Ureter (tissue), 1 donor: ENCODE results near the gene MRPL20. TPM values are rescaled to one million over a fixed set of nuclear protein-coding genes. Genes with fewer than 3 reads are reported as not detected.
"Not testable (repeated sequence)": the region's sequence is repeated elsewhere in the genome, so short reads cannot be mapped to it uniquely, and the experiment has no call there.

Experiments
- DNase-seq: peaks from one replicate; pipeline ENCODE4 v3.0.0-alpha.2; 2020; ENCODE audit warnings: low spot score
- total RNA-seq: library from RNA; stranded (reverse); gene quantifications from one replicate; pipeline ENCODE4 v1.2.4, GENCODE V29; 2023
- donor health status: DM: yes; HTN: yes; CAD: no.

MRPL20 gene
- total RNA-seq, 1 donor from 2014 or later: 145 TPM

- DNase-seq: no peak
These were observed 30.2 kb upstream of the MRPL20 start for GRCh38 chr1:1437033-1437903.

DNA sequence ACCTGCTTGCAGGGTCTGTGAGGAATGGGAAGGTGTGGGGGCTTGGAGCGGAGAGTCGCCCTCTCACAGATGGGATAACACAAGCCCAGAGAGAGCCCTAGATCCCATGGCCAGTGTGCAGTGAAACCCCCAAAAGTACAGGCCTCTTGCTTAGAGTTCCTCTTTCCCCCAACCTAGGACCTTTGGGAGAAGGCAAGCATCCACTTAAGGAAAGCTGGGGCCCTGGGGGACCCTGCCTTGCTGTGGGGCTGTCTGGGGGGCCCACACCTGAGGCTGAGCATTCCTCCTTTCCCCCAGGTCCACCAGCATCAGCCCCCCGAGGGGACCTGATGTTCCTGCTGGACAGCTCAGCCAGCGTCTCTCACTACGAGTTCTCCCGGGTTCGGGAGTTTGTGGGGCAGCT is 29.5 kb upstream of the MRPL20 start:
- no peak for DNase-seq

DNA sequence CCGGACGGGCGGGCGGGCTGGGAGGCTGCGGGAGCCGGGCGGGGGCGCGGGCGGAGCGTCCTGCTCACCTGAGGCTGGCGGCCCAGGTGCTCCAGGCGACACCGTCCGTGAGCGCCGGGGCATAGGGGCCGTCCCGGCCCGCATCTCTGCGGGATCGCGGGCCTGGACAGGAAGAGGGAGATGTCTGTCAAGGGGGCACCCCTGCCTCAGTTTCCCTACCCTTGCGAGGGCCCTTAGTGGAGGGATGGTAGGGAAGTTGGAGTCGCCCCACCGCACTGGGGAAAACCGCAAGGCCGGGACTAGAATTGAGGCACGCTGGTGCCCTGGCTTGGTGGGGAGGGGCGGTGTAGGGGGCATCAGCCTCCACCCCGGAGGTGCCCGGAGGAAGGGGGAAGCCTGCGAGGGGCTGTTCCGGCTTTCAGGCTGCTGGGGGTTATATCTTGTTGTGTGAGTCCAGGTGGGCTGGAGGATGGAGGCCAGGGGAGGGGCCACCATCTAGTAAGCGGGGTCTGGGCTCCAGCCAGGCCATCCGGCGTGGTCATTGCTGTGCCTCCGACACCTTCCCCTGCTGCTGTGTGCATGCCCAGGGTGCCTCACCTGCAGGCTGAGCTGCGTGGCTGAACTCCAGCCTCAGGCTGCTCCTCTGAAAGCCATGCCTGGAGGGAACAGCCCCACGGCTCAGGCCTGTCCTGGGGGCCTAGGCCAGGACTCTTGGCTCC is 29.0 kb upstream of the MRPL20 start:
- DNase-seq: no peak

DNA sequence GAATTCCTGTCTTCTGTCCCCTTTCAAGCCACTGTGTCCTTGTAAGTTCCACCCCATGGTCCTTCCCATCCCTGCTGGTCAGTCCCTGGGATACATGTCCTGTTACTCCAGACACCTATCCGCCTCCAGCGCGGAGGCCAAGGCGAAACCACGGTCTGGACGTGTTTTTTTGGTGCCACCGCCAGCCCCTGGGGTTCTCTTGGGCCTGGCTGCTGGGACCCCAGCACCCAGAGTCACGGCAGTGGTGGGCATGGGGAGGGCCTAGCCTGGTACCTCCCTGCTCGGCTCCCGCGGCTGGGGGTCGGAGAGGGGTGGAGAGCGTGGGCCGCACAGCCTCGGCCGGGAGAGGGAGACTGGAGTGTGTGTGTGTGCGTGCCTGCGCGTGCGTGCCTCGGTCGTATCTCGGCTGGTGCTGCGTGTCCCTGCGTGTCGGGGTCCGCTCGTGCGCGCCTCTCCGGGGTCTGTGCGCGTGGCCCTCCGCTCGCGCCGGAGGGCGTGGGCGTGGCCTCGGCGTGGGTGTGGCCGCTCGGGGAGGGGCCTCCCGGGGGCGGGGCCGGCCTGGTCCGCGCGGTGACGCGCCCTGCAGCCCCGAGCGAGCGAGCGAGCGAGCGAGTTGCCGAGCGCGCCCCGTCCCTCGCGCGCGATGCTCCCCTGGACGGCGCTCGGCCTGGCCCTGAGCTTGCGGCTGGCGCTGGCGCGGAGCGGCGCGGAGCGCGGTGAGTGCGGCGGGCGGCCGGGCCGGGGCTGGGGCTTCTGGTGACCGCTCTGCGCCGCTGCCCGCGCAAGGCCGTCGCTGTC is 28.2 kb upstream of the MRPL20 start, which contains the start of gene VWA1:
TSS of gene VWA1 (plus strand) at position 585 of the 798 bp plus-strand sequence. CDS start at position 644, 59 bp downstream.
- DNase-seq: peak; percentile 81

DNA sequence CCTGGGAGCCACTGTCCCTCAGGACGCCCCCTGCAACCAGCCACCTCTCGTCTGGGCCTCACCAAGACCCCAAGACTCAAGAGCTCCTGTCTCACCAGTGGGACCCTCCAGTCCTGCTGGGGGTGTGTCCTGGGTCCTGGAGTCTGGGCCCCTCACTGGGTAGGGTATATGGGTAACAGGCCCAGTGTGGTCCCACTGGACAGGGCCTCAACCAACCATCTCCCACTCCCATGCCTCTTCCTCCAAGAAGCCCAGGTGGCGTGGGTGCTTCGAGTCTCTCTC is 27.7 kb upstream of the MRPL20 start:
- DNase-seq: no peak

DNA sequence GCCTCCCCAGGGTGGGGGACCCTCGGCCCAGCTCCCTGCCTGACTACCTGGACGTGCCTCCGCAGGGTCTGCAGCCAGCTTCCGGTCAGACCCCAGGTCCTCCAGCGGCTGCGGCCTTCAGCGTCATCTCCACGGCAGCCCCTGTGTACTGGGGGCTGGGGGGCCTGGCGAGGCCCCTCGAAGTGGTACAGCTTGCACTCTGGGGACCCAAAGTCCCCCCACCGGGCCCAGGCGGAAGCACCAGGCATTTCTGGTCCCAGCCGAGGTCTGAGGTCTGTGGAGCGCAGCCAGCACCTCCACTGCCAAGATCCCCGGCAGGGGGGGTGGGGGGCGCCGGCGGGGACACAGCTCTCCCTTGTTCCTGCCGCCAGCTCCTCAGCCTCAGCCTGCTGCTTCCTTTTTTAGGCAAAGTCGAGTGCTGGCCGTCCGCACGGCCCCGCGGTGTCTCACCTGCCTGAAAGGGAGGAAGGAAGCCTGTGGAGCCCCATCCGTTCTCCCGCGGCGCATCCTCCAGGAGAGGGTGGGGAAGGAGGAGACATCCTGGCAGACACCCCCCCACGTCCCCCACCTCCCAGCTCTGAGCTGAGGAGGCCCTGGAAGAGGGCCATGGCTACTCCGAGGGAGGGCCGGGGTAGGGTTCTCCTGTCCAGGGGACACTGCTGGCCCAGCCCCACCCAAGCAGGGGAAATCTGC is 27.2 kb upstream of the MRPL20 start:
- DNase-seq: peak; percentile 88

- DNase-seq: no peak
These were observed 26.7 kb upstream of the MRPL20 start for GRCh38 chr1:1433804-1434130.

DNA sequence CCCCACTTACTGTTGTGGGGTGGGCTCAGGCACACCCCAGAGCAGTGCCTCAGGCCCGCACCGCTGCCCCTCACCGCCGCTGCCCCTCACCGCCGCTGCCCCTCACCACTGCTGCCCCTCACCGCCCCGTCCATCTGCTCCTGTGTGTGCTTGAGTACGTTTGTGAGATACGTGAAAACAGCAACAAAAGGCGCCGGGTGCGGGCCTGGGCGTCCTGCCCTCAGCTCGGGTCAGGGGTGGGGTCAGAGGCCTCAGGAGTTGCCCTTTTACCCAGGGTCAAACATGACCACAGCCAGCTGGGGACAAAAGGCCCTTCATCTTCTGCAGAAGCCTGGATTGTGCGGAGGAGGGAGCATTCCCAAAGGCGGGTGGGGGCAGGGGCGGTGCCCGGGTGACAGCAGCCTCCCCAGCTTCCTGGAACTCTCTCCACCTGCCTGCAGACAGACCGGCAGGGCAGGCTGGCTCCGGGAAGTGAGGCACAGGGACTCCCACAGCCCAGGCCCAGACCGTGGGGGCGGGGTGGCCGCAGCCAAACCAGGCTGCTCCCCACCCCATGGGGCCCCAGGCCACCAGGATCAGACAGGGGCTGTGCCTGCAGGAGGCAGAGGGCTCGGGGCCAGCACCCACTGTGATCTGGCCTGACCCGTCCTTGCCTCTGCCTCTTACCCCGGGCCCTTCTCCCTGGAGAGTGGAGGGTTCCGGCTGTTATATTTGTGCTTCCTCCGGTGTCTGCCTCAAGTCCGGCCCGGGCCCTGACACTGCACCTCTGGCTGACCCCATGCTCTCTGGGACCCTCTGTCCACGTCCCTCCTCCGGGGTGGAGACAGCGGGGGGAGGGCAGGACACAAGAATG is 26.1 kb upstream of the MRPL20 start:
- DNase-seq: peak; percentile 91

- DNase-seq: no peak
These were observed 25.3 kb upstream of the MRPL20 start for GRCh38 chr1:1432274-1432950.

DNA sequence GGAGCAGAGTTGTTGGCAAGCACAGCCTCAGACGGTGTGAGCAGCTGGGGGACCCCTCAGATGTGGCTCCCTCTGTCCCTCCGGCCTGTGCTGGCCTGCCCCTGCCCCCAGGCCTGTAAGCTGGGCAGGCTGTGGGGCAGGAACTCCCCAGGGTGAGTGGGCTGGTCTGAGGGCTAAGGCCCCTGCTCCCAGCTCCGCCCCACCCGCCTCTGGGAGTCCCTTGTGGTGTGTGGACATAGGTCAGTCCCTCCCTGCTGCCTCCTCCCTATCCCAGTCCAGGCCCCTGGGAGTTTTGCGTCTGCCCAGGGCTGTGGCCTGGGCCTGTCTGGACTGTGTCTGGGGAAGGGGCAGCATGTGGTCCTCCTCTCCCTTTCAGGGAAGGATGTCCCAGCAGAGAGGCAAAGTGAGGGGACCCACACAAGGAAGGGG is 24.8 kb upstream of the MRPL20 start:
- no peak for DNase-seq

- DNase-seq: no peak
These were observed 24.1 kb upstream of the MRPL20 start for GRCh38 chr1:1430992-1431844.

- no peak for DNase-seq
These were observed 23.3 kb upstream of the MRPL20 start for GRCh38 chr1:1430114-1430982.

GRCh38 chr1:1429671-1430073 is 22.6 kb upstream of the MRPL20 start:
- no peak for DNase-seq

DNA sequence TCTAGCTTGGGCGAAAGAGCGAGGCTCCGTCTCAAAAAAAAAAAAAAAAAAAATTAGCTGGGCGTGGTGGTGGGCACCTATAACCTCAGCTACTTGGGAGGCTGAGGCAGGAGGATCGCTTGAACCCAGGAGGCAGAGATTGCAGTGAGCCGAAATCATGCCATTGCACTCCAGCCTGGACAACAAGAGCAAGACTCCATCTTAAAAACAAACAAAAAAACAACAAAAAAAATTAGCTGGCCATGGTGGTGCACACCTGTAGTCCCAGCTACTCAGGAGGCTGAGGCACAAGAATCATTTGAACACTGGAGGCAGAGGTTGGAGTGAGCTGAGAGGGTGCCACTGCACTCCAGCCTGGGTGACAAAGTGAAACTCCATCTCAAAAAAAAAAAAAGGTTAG is 21.9 kb upstream of the MRPL20 start:
- not testable (repeated sequence) for DNase-seq

GRCh38 chr1:1428174-1428573 is 21.1 kb upstream of the MRPL20 start:
- DNase-seq: no peak

DNA sequence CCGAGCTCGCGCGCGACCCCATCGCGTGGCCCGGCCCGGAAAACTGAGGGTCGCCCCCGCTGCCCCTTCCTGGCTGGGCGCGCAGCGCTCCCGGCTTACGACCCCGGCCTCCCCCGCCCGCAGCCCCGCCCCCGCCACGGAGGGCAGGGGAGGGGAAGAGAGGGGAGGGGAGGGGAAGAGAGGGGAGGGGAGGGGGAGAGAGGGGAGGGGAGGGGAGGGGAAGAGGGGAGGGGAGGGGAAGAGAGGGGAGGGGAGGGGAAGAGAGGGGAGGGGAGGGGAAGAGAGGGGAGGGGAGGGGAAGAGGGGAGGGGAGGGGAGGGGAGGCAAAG is 20.7 kb upstream of the MRPL20 start:
- no peak for DNase-seq

DNA sequence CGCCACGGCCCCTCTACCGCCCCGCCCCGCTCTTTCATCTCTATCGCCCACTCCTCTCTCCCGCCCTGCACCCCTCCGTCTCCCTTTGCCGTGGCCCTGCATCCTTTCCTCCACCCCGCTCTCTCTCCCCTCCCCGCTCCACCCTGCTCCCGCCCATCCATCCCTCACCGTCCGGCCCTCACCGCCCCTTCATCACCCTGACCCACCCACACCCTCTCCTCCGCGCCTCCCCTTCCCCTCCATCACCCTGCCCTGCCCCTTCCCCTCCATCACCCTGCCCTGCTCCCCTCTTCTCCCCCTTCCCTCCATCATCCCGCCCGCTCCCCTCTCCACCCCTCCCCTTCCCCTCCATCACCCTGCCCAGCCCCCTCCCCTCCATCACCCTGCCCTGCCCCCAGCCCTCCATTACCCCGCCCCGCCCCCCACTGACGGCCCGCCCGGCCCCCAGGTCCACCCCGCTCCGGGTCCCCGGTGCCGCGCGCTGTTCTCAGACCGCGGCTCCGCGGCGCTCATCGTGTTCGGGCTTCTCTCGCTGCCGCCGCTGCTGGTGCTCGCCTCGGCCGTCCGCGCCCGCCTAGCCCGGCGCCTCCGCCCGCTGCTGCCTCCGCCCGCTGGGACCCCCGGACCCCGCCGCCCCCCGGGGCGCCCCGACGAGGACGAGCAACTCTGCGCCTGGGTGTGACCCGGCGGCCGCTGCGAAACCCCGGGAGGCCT is 20.2 kb upstream of the MRPL20 start:
- no peak for DNase-seq
